Mucosa of descending colon (tissue), 3 donors: ENCODE results near the gene RHPN2. TPM values are rescaled to one million over a fixed set of nuclear protein-coding genes. Genes with fewer than 3 reads are reported as not detected.
"Not testable (repeated sequence)": the region's sequence is repeated elsewhere in the genome, so short reads cannot be mapped to it uniquely, and the experiment has no call there.

ENCODE experiments used
- ATAC-seq: fragments of 200-7000 bp; cut with Tn5 transposase; one replicate; pipeline ENCODE4 v1.9.1; 2020; ENCODE audit warnings: mild to moderate bottlenecking, moderate library complexity
- DNase-seq, 3 donors: peaks; one replicate each; pipeline ENCODE4 v3.0.0-alpha.2; 2020
- H3K36me3 ChIP-seq: fragments of 200-600 bp; one replicate; pipeline ENCODE4 v1.8.0; 2021; ENCODE audit warnings: low read depth, mild to moderate bottlenecking
- H3K4me1 ChIP-seq: fragments of 200-600 bp; one replicate; pipeline ENCODE4 v1.8.0; 2021; ENCODE audit warnings: low read depth, mild to moderate bottlenecking
- H3K4me3 ChIP-seq: fragments of 200-600 bp; one replicate; pipeline ENCODE4 v1.8.0; 2021; ENCODE audit warnings: mild to moderate bottlenecking
- H3K9me3 ChIP-seq: fragments of 200-600 bp; one replicate; pipeline ENCODE4 v1.8.0; 2021; ENCODE audit warnings: mild to moderate bottlenecking
- CTCF ChIP-seq: fragments of 200-600 bp; IDR thresholded peaks from one replicate; pipeline ENCODE4 v1.8.0; 2022; ENCODE audit warnings: antibody characterized with exemption, mild to moderate bottlenecking
- intact Hi-C, 2 donors: fragments of 100-400 bp; cut with DNase I in 1 of 2; cut with micrococcal nuclease in 1 of 2; formaldehyde crosslinking; loops; one replicate each; pipeline versions ENCODE4 v1.11.0 to v1.11.1; 2022; cut with DNase I, micrococcal nuclease
- total RNA-seq, 3 donors: library from RNA; stranded (reverse); fragmentation: NEBNext Ultra II Directional in 2 of 3; extraction: Animal tissue kit (Norgen Biotek cat#: 25700) in 2 of 3; gene quantifications; one replicate each; pipeline versions ENCODE4 v1.2.1 to v1.2.4, GENCODE V29; 2021 to 2023
- donor health status: DM: no; HTN: no; CAD: no; lungs with moderate emphysema.
- donor health status: DM: no; HTN: no; CAD: no.
- donor health status: DM: no; HTN: yes; CAD: no.

Gene RHPN2
- total RNA-seq, 3 donors from 2014 or later = 37.3 to 72.7 (median 68.3) TPM

GRCh38 chr19:33047422-33047821 lies 17.3 kb downstream of the RHPN2 start:
- intact Hi-C loops = no loop called here
- Histone ChIP-seq H3K36me3 (no peaks in the 10 kb centered on the region), H3K4me1 (peaks cover 60% of the 10 kb centered on the region), H3K9me3 (no peaks in the 10 kb centered on the region), H3K4me3 (no peak overlapping the region)
- peak; percentile 86 to 91 (median 87) for DNase-seq
- peak; percentile 90 for ATAC-seq
- TF ChIP-seq CTCF = no peak

GRCh38 chr19:33041828-33042160 lies 22.9 kb downstream of the RHPN2 start:
- H3K4me3 ChIP-seq, H3K9me3 ChIP-seq, H3K36me3 ChIP-seq, ATAC-seq, intact Hi-C loops: not testable (repeated sequence)
- H3K4me1 ChIP-seq = peaks cover 48% of the 10 kb centered on the region
- peak in 1 of 3 donors; percentile 47 for DNase-seq

GRCh38 chr19:33040994-33041827 lies 23.5 kb downstream of the RHPN2 start:
- ATAC-seq (peak; percentile 89), DNase-seq (peak; percentile 75 to 81 (median 76))
- intact Hi-C loops = no loop called here
- no peak for TF ChIP-seq CTCF
- Histone ChIP-seq H3K4me1 (peaks cover 43% of the 10 kb centered on the region), H3K4me3 (no peak overlapping the region), H3K9me3 (no peaks in the 10 kb centered on the region), H3K36me3 (no peaks in the 10 kb centered on the region)

GRCh38 chr19:33039815-33040214 lies 24.9 kb downstream of the RHPN2 start:
- H3K4me1 ChIP-seq = peaks cover 38% of the 10 kb centered on the region
- TF ChIP-seq CTCF = no peak
- ATAC-seq = no peak
- intact Hi-C loops = no loop called here
- no peak overlapping the region for H3K4me3 ChIP-seq
- H3K9me3 ChIP-seq = no peaks in the 10 kb centered on the region
- no peaks in the 10 kb centered on the region for H3K36me3 ChIP-seq
- DNase-seq = no peak

GRCh38 chr19:33039108-33039599 lies 25.5 kb downstream of the RHPN2 start:
- H3K4me1 ChIP-seq = peaks cover 38% of the 10 kb centered on the region
- DNase-seq (no peak), ATAC-seq (no peak)
- H3K36me3 ChIP-seq = no peaks in the 10 kb centered on the region
- no peak overlapping the region for H3K4me3 ChIP-seq
- intact Hi-C loops = no loop called here
- no peaks in the 10 kb centered on the region for H3K9me3 ChIP-seq
- no peak for TF ChIP-seq CTCF

- H3K9me3 ChIP-seq, DNase-seq: not testable (repeated sequence)
Measured at GRCh38 chr19:33037168-33038025, 27.3 kb downstream of the RHPN2 start.

GRCh38 chr19:33036370-33037167 lies 28.1 kb downstream of the RHPN2 start:
- H3K36me3 ChIP-seq, DNase-seq, H3K9me3 ChIP-seq, intact Hi-C loops, ATAC-seq, H3K4me3 ChIP-seq: not testable (repeated sequence)
- H3K4me1 ChIP-seq = peaks cover 26% of the 10 kb centered on the region

More at GRCh38 chr19:33037168-33038025, 27.3 kb downstream of the RHPN2 start:
- H3K36me3 ChIP-seq, ATAC-seq, H3K4me3 ChIP-seq, intact Hi-C loops: not testable (repeated sequence)
- peaks cover 31% of the 10 kb centered on the region for H3K4me1 ChIP-seq
